ENCODE results near the gene KREMEN1.
A peak's percentile ranks its signal among the peaks of the same experiment; 100 is the strongest.
"Not testable (repeated sequence)": the region's sequence is repeated elsewhere in the genome, so short reads cannot be mapped to it uniquely, and the experiment has no call there.

Gene KREMEN1, protein sequence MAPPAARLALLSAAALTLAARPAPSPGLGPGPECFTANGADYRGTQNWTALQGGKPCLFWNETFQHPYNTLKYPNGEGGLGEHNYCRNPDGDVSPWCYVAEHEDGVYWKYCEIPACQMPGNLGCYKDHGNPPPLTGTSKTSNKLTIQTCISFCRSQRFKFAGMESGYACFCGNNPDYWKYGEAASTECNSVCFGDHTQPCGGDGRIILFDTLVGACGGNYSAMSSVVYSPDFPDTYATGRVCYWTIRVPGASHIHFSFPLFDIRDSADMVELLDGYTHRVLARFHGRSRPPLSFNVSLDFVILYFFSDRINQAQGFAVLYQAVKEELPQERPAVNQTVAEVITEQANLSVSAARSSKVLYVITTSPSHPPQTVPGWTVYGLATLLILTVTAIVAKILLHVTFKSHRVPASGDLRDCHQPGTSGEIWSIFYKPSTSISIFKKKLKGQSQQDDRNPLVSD

DNA sequence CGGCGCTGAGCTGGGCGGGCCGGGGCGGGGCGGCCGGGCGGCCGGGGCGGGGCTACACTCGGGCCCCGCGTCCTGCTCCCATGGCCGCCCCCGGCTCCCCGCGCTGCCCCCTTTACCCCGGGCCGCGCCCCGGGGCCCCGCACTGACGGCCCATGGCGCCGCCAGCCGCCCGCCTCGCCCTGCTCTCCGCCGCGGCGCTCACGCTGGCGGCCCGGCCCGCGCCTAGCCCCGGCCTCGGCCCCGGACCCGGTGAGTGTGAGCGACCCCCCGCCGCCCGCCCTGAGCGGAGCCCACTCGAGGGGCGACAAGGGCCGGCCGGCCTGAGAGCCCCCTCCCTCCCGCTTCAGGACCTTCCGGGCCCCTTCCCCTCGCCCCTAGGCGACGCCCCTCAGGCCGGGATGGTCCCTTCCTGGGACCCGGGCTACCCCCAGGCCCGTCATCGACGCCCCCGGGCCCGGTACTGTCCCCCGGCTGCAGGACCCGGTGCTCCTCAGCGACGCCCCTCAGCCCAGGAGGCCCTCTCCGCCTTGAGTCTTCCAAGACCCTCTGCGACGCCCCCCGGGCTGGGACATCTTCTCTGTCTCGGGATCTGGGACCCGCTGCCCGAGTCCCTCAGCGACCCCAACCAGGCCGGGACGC, at the start of gene KREMEN1:
TSS of gene KREMEN1 (plus strand) at position 57 of the 639 bp plus-strand sequence. CDS start at position 153, 96 bp downstream.
- FAIRE-seq = no peak

DNA sequence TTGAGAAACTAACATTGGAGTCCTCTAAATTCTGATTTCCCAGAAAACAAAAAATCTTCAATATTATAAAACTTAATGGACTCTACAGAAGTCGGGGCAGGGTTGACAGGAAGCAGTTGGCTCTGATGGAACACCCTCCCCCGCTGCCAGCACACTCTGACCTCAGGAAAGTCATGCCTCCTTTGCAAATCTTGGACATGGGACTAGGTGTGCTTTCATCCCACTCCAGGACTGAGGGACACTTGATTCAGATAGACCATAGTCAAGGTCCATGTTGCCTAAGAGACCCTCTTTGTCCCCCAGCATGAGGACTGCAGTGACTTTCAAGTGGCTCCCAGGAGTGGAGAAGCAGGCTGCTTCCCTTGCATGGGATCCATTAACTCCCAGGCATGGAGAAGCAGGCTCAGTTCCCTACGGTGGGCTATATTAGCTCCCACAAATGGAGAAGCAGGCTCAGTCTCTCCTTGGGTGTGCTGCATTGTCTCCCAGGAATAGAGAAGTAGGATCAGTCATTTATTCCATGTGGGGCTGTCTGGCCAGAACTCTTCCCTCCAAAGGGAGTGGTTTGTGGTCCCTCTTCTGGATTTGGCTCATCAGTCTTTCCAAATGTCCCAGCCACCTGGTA, 49.6 kb upstream of the KREMEN1 start:
- FAIRE-seq = no peak

DNA sequence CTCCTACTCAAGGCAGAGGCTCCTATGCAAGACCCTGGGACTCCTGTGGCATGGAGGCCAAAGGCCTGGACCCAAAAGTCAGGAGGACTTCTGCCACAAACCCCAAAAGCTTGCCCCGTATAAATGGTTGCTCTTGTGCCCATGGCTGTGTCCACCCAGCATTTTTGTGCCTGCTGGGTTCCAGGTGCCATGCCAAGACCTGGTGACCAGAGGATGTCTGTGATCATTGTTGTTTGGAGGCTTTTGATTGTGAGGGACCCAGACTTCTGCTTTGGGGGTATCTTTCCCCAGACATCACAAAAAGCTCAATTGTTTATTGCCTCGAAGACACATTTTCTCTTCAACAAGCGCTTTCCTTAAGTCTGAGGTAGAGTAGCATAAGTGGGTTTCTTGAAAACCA, 46.3 kb upstream of the KREMEN1 start:
- FAIRE-seq = no peak

DNA sequence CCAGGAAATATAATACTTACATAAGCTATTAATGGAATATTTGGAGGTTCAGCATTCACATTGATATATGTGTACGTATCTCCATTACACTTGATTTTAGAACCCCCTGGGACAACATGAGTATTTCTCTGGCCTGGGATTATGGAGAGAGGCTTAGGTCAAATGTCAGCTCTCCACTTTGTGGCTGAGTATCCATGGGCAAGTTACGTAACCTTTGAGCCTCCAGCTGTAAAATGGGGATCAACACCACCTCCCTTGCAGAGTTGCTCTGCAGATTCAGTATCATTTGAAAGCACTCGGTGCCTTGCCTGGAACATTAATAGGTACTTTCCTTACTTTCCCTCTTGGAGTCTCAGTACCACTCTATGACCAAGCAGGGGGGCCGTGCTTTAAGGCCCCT, 44.4 kb upstream of the KREMEN1 start:
- no peak for FAIRE-seq

DNA sequence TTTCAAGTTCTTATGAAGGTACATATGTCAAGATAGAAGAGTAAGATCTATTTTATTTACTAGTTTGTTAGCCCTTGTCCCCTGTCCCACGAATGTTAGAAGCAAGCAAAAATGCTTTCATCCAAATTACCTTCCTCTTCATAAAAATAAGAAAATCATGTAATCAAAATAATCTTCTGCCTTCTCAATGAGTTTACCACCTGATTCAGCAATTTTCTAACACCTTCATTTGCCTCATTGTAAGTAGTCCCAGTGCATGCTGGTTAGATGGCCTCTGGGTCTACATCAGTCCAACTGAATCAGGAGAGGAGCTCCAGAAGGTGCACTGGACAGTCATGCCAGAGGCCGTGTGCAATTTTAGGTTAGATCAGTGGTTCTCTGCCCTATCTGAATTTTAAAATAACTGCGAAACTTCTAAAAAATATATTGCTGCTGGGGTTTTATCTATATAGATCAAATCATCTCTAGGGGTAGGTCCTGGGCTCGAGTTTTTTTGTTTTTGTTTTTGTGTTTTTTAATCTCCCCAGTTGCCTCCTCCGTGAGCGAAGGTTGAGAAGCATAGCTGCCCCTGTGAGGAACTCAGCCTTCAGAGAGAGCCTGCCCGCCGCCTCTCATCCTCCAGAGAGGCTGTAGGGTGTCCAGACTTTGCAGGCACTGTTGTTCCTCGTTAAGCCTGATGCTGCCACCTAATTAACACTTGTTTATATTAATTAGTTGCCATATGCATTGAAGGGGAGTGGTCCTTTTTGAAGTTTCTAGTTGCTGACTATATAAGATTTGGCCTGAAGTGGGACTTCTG, 43.4 kb upstream of the KREMEN1 start:
- FAIRE-seq = no peak

DNA sequence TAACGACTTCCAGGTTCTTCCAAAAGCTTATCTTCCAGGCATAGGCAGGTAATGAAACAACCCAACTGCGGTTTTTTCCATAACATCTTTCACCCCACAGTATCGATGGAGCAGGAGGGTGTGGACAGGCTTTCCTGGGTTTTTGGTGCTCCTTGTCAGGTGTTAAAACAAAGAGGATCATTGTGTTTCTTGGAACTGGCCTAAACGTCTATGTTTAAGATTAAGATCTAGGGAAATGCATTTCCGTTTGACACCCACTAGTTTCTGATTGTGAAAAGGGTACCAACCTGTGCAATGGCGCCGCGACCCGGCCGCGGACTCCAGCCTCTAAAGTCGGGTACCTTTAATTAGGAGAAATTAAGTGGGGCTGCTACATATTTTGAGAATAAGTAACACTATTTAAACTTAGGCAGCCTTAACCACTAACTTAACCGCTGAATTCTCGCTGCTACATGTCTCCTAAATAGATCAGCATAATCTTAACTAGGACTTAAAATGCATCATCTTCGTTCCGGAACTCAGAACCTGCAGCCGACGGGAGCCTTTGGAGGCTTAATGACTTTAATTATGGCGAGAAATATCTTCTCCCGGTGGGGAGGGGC, 42.7 kb upstream of the KREMEN1 start:
- FAIRE-seq = peak; percentile 11

DNA sequence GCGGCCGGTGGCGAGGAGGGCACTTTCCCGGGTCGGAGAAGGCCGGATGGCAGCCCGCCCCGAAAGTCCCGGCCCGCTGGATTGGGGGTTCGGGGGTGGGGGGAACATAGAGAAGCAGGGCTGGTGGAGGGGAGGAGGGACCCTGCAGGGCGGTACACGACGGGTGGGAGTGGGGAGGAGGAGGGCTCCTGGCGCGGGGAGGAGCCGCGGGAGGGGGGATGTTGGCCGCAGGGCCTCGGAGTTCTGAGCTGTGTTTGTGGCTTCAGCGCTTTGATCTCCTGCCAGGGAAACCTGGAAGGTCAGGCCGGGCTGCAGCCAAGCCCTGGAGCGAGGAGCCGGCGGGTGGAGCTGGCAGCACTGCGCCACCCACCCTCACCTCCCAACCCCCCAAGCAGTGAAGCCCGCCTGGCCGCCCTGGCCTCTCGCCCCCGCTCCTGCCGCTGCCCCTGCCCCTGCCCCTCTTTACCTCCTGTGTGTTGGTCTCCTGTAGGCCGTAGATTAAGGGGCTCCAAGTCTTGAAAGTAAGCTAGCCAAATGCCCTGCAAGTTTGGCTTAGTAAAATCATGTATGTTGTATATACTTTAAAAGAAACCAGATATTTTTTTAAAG, 42.1 kb upstream of the KREMEN1 start:
- FAIRE-seq = no peak

DNA sequence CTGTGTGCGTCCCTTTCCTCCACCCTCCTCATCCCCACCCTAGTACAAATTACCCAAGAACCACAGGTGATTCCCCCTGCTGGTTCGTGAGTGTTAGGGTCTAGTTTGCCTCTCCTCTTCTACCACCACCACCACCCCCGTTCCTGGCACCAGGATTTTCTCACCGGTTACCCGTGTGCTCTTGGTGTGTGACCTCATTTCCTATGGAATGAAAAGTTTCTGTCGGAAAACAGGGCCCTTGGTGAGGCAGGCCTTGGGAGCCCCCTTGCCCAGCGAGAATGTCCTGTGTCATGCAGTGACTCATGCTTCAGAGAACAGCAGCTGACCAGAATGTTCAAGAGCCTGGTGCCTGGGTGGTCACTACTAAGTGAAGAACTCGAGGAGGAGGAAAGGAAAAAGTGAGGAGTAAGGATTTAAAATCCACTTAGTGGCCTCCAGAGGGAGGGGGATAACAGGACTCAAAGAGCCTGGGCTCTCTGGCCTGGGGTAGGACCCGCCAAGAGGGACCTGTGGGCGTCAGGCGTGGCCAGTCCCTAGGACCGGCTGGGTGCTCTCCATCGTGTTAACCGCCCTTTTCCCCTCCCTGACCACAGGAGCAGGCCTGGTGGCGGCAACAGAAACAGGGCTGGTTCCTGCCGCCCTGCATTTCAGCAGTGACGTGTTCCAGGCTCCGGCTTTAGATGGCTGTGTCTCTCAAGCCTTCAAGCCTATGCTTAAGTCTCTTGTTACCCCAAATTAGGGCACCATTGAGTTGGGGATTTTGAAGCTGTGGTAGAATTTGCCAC, 41.4 kb upstream of the KREMEN1 start:
- peak; percentile 89 for FAIRE-seq

DNA sequence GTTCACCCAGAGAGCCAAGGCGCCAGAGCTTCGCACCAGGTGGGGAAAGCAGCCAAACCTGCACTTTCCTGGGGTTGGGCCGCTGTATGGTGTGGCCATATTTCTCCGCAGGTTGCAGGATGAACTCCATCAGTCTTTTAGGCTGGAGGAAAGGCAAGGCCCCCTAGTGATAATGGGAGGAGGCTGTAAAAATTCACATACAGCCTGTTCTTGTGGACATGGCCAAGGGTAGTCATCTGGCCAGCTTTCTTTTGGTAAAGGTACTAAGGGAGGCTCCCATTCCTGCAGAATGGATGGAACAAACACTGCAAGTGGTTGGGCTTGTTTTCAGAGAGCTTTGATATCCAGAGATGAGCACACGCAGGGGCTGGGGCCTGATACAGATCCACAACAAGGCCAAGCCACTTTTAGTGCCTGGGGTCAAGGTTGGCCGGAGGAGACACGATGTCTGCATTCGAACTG, 40.8 kb upstream of the KREMEN1 start:
- no peak for FAIRE-seq

DNA sequence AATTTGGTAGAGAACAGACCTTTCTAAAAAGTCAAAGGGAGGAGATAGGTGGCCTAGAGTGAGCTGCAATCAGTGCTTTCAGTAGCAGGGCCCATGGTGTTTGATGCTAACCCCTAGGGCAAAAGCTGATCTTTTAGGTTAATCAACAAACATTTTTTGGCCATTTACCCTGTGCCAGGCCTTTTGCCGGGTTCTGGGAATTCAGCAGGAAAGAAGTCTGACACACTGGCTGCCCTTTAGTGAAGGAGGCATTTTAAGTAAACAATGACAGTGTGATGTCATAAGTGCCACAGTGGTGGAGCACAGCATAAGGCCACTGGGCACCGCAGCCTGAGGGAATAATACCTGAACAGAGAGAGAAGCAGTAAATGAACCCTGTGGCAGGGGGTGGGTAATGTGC, 40.3 kb upstream of the KREMEN1 start:
- no peak for FAIRE-seq

DNA sequence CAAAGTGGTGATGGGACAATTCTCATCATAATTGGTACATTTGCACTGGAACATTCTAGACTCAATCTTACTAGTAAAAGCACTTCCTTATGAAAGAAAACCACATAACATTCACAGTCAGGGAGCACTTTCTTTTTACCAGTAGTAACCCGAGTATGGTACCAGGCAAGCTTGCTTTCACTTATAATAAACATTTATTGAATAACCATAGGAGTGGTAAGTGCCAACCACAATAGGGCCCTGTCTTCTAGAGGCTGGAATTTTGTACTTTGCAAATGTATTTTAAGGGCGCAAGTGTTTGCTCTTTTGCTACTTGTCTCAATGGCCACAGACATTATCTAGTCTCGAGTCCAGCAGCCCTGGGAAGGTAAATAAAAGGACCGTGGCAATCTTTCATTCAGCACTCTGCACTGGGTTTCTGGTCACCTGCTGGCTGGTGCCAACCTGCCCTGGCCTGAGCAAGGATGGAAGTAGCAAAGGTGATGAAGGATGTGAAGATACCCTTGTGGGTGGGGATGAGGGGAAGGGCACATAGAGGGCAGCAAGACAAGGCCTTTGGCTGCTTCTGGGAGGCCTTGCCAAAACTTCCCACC, 35.4 kb upstream of the KREMEN1 start:
- no peak for FAIRE-seq

DNA sequence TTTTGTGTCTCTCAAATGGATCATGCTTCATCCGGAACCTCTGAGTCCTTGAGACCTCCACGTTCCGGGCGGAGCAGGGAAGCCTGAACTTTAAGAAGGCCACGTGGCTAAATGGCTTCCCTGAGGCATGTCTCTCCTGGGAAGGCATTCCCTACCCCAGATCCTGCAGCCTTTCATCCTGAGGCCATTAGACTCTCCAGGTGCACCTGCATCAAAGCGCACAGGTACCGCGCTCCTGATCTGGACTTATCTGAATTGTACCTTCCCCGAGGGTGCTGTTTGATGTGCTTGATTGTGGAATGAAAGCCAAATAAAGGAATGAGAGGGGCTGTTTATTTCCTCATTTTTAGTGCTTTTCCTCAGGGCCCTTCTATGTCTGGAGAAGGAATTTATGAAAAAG, 33.7 kb upstream of the KREMEN1 start:
- FAIRE-seq = no peak

DNA sequence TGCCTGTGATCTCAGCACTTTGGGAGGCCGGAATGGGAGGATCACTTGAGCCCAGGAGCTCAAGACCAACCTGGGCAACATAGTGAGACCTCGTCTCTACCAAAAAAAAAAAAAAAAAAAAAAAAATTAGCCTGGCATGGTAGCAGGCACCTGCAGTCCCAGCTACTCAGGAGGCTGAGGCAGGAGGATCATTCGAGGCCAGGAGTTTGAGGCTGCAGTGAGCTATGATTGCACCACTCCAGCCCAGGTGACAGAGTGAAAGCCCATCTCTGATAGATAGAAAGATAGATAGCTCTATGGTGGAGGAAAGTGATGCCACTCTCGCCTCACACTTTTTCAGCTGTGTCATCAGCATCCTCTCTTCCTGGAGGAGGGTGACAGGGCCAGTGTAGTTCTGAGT, 33.2 kb upstream of the KREMEN1 start:
- FAIRE-seq = not testable (repeated sequence)

DNA sequence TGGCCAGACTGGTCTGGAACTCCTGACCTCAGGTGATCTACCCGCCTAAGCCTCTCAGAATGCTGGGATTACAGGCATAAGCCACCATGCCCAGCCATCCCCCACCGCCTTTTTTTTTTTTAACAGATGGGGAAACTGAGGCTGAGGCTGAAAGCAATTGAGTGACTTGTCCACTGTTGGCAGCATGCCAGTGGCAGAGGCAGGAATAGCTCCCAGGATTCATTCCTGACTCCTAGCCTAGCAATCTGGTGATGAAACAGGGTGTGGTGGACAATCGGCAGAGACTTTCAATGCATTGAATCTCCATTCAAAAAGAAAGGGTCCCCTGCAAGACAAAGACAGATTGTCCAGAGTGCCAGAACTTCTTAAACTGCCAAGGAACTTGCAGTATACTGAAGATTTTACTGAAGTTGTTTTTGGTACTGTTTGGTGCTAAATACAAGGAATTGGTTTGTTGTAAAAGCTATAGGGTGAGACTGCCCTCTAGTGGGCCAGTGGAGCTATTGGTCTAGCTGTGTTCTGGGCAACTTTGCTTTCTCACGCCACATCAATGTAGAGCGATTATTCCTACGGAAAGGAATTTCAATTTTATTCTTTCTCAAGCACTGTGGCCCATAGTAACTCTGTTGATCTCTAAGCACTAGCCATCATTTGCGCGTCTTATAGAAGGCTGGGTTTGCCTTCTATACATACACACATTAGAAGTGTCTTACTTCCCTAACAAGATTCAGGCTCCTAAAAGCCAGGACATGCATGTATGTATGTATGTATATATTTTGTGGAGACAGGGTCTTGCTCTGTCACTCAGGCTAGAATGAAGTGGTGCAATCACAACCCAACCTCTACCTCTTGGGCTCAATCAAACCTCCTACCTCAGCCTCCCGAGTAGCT, 32.2 kb upstream of the KREMEN1 start:
- FAIRE-seq = peak; percentile 98

DNA sequence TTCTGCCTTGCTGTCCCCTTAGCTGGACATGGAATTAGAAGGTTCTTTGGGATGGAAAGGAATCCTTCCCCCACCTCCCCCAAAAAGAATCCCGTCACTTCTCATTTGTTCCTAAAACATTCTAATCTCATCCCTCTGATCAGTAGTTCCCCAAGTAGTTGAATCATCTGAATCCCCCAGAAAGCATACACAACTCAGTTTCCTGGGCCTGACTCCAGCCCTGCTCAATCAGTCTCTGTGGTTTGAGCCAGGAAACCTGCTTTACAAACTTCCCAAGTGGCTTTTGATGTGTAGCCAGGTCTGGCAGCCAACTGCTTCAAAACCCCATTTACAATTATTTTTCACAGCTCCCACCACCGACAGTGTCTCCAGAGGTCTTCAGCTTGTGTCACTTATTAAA, 31.4 kb upstream of the KREMEN1 start:
- FAIRE-seq = no peak

DNA sequence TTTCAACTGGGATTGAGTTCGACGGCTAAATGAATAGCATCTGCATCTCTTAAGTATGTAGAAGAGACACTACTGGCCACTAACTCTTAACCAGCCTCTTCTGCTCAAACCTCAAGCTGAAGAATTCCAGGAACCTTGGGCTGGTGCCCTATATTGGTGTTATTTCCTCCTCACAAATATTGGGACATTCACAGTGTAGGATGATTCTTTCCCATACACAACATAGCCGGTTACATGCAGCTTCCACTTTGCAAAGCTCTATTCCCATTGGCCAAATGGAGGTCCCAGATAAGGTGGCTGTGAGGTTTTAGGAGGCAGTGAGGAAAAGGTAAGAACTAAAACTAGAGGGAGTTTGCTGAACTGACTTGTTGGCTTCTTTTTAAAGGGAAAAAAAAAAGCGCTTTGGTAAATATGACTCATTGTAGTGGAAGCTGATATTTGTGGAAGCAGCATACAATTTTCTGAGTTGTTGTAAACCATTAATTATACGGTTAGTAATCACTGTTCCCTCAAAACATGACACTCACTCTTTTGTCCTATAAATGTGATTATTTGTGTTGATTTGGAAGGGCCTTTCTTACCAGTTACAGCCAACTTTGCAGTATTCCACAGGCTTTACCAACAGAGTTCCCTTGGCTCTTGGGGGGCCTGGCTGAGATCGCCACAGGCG, 28.8 kb upstream of the KREMEN1 start:
- no peak for FAIRE-seq

DNA sequence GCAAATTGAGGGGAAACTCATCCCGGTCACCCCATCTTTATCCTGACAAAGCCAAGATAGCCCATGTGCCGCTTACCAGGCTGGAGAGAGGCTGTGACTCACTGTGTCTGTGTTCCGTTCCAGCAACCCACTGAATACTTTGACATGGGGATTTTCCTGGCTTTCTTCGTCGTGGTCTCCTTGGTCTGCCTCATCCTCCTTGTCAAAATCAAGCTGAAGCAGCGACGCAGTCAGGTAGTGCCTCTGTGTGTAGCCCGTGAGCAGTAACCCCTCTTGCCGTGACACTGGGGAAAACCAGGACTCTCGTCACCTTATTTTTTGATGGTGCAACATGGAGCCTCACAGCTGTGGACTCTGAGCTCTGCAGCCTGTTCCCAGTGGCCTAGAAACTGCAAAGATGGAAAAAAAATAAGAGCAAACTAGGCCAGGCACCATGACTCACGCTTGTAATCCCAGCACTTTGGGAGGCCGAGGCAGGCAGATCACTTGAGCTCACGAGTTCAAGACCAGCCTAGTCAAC, 28.1 kb upstream of the KREMEN1 start:
- FAIRE-seq = no peak

DNA sequence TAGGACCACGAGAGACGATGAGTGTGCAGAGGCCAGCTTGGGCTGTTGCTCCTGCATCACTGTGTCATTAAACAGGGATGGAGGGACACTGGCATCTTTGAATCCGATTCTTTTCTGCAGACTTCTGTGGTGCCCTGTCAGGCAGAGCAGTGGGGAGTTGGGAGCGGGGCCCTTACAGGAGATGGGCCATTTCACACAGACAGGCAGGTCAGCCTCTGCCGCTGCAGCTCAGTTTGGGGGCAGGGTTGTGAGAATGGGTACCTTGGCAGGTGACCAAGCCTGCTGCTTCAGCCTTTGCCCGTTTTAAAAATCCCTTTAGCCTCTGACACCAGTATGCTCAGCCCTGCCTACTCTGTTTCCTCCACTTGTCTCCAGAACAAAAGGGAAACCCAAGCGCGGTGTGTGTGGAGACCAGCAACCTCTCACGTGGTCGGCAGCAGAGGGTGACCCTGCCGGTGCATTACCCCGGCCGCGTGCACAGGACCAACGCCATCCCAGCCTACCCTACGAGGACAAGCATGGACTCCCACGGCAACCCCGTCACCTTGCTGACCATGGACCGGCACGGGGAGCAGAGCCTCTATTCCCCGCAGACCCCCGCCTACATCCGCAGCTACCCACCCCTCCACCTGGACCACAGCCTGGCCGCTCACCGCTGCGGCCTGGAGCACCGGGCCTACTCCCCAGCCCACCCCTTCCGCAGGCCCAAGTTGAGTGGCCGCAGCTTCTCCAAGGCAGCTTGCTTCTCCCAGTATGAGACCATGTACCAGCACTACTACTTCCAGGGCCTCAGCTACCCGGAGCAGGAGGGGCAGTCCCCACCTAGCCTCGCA, 23.8 kb upstream of the KREMEN1 start:
- no peak for FAIRE-seq
